ENCODE measurements around the gene AOC3. TPM values are rescaled to one million over a fixed set of nuclear protein-coding genes. Genes with fewer than 3 reads are reported as not detected.

Gene AOC3
- total and polyA plus RNA-seq, 4 donors, result 2.0 to 18.2 (median 4.7) TPM

GRCh38 chr17:42871647-42872046, 20.6 kb downstream of the AOC3 start:
- Histone ChIP-seq H3K4me3 (ENCODE audit: low read depth in 1 of 3, low read length in 3 of 3) (peak overlapping the region in 2 of 3 donors; percentile 31 to 48), H3K4me1 (ENCODE audit: control insufficient read depth in 4 of 4, insufficient read depth in 4 of 4, low read length in 3 of 4) (peaks cover 3 to 55% (median 38%) of the 10 kb centered on the region in 4 donors), H3K27me3 (ENCODE audit: control insufficient read depth in 4 of 4, insufficient read depth in 4 of 4, low read length in 3 of 4) (no peaks in the 10 kb centered on the region), H3K9ac (ENCODE audit: low read depth in 1 of 2, low read length in 2 of 2) (no peak overlapping the region), H3K36me3 (ENCODE audit: control insufficient read depth in 4 of 4, insufficient read depth in 3 of 4, low read depth in 1 of 4, low read length in 3 of 4) (peaks cover 2 to 16% (median 12%) of the 10 kb centered on the region in 4 donors), H3K27ac (ENCODE audit: low read depth in 1 of 2, low read length in 2 of 2) (peak overlapping the region in 1 of 2 donors; percentile 7), H3K9me3 (ENCODE audit: control insufficient read depth in 4 of 4, low read length in 3 of 4) (no peaks in the 10 kb centered on the region)
- TF ChIP-seq RAD21 (IDR thresholded peaks at IDR 0.05) (no peak), CTCF (IDR thresholded peaks at IDR 0.05; ENCODE audit: low read depth, low read length, missing input control) (no peak), GABPA (IDR thresholded peaks at IDR 0.05 in 1 of 2, conservative IDR thresholded peaks at IDR 0.05 in 1 of 2) (no peak), NR2F2 (IDR thresholded peaks at IDR 0.05) (no peak), MAX (IDR thresholded peaks at IDR 0.05) (no peak), TAF1 (conservative IDR thresholded peaks at IDR 0.05) (no peak), ZBTB33 (IDR thresholded peaks at IDR 0.05) (no peak), HNF4A (conservative IDR thresholded peaks at IDR 0.05) (no peak)
- 85% methylated on average over 4 of the region's 4 CpGs for WGBS
- DNase-seq (ENCODE audit: low spot score), result no peak

GRCh38 chr17:42872251-42872965, 21.4 kb downstream of the AOC3 start:
- no peak for TF ChIP-seq GABPA (IDR thresholded peaks at IDR 0.05 in 1 of 2, conservative IDR thresholded peaks at IDR 0.05 in 1 of 2)
- TF ChIP-seq MAX (IDR thresholded peaks at IDR 0.05), result no peak
- TF ChIP-seq CTCF (IDR thresholded peaks at IDR 0.05; ENCODE audit: low read depth, low read length, missing input control), result no peak
- TF ChIP-seq TAF1 (conservative IDR thresholded peaks at IDR 0.05), result no peak
- no peak for TF ChIP-seq SP1 (IDR thresholded peaks at IDR 0.05)
- TF ChIP-seq FOXA1 (IDR thresholded peaks at IDR 0.05), result no peak
- TF ChIP-seq JUND (IDR thresholded peaks at IDR 0.05), result no peak
- no peak for TF ChIP-seq RAD21 (IDR thresholded peaks at IDR 0.05)
- no peak for TF ChIP-seq FOXA2 (IDR thresholded peaks at IDR 0.05)
- TF ChIP-seq EGR1 (IDR thresholded peaks at IDR 0.05; ENCODE audit: low read depth in 2 of 2), result no peak
- TF ChIP-seq NR2F2 (IDR thresholded peaks at IDR 0.05), result no peak
- no peak for TF ChIP-seq HNF4G (IDR thresholded peaks at IDR 0.05)
- TF ChIP-seq HNF4A (conservative IDR thresholded peaks at IDR 0.05), result peak; percentile 41 to 61
- peak in 1 of 2 donors; percentile 23 for TF ChIP-seq RXRA (IDR thresholded peaks at IDR 0.05)
- TF ChIP-seq ZBTB33 (IDR thresholded peaks at IDR 0.05), result no peak
- TF ChIP-seq YY1 (IDR thresholded peaks at IDR 0.05), result no peak
- Histone ChIP-seq H3K9ac (ENCODE audit: low read depth in 1 of 2, low read length in 2 of 2) (no peak overlapping the region), H3K27me3 (ENCODE audit: control insufficient read depth in 4 of 4, insufficient read depth in 4 of 4, low read length in 3 of 4) (no peaks in the 10 kb centered on the region), H3K4me1 (ENCODE audit: control insufficient read depth in 4 of 4, insufficient read depth in 4 of 4, low read length in 3 of 4) (peaks cover 3 to 58% (median 42%) of the 10 kb centered on the region in 4 donors), H3K36me3 (ENCODE audit: control insufficient read depth in 4 of 4, insufficient read depth in 3 of 4, low read depth in 1 of 4, low read length in 3 of 4) (peaks cover 3 to 18% (median 12%) of the 10 kb centered on the region in 4 donors), H3K9me3 (ENCODE audit: control insufficient read depth in 4 of 4, low read length in 3 of 4) (no peaks in the 10 kb centered on the region), H3K4me3 (ENCODE audit: low read depth in 1 of 3, low read length in 3 of 3) (no peak overlapping the region), H3K27ac (ENCODE audit: low read depth in 1 of 2, low read length in 2 of 2) (no peak overlapping the region)
- WGBS, result 82% methylated on average over 13 of the region's 13 CpGs
- no peak for DNase-seq (ENCODE audit: low spot score)

Measured in liver (tissue), 9 donors.